Osteoblast (primary cell): ENCODE measurements around the gene CD52. TPM values are rescaled to one million over a fixed set of nuclear protein-coding genes. Genes with fewer than 3 reads are reported as not detected.

Experiments used
- DNase-seq: peaks from one replicate; pipeline ENCODE4 v3.0.0; 2011; ENCODE audit warnings: low spot score, mixed read lengths; ENCODE audit not compliant: insufficient read length; ENCODE audit errors: missing footprints
- H2AFZ ChIP-seq: 2 replicates; pipeline ENCODE4 v1.6.0; 2011; ENCODE audit warnings: mild to moderate bottlenecking, low read length
- H3K27ac ChIP-seq: 2 replicates; pipeline ENCODE4 v1.5.1; 2011; ENCODE audit warnings: mild to moderate bottlenecking, low read depth, low read length, moderate library complexity
- H3K27me3 ChIP-seq: 2 replicates; pipeline ENCODE4 v1.6.0; 2012; ENCODE audit warnings: mild to moderate bottlenecking, control low read depth, inconsistent platforms, low read length, moderate library complexity; ENCODE audit not compliant: insufficient read depth
- H3K36me3 ChIP-seq: 2 replicates; pipeline ENCODE4 v1.5.1; 2011; ENCODE audit warnings: mild to moderate bottlenecking, low read length, control low read depth, moderate library complexity; ENCODE audit not compliant: insufficient read depth
- H3K4me1 ChIP-seq: 2 replicates; pipeline ENCODE4 v1.5.1; 2011; ENCODE audit warnings: mild to moderate bottlenecking, low read length, control low read depth, moderate library complexity; ENCODE audit not compliant: insufficient read depth
- H3K4me2 ChIP-seq: 2 replicates; pipeline ENCODE4 v1.6.0; 2011; ENCODE audit warnings: mild to moderate bottlenecking, low read length; ENCODE audit not compliant: insufficient read depth
- H3K4me3 ChIP-seq: fragments of 200-600 bp; sonication (generic); 3 replicates; pipeline ENCODE4 v1.5.1; 2012; ENCODE audit warnings: mild to moderate bottlenecking, low read length, inconsistent platforms; ENCODE audit not compliant: insufficient read depth
- H3K79me2 ChIP-seq: 2 replicates; pipeline ENCODE4 v1.6.0; 2012; ENCODE audit warnings: mild to moderate bottlenecking, low read length, control low read depth, inconsistent platforms; ENCODE audit not compliant: insufficient read depth
- H3K9me3 ChIP-seq: 2 replicates; pipeline ENCODE4 v1.5.1; 2011; ENCODE audit warnings: low read depth, low read length, control low read depth
- H4K20me1 ChIP-seq: 2 replicates; pipeline ENCODE4 v1.6.0; 2012; ENCODE audit warnings: mild to moderate bottlenecking, low read length, control low read depth; ENCODE audit not compliant: insufficient read depth
- CTCF ChIP-seq: IDR thresholded peaks from 2 replicates; pipeline ENCODE4 v1.5.1; 2011; ENCODE audit warnings: mild to moderate bottlenecking, low read depth, low read length, moderate library complexity; ENCODE audit errors: extremely low read depth
- total RNA-seq: library from RNA; depleted of rRNA; stranded (reverse); fragments of >200 nt; gene quantifications from 2 replicates; pipeline ENCODE4 v1.2.3, GENCODE V29; 2012

Gene CD52
- total RNA-seq, 1 donor: not detected

DNA sequence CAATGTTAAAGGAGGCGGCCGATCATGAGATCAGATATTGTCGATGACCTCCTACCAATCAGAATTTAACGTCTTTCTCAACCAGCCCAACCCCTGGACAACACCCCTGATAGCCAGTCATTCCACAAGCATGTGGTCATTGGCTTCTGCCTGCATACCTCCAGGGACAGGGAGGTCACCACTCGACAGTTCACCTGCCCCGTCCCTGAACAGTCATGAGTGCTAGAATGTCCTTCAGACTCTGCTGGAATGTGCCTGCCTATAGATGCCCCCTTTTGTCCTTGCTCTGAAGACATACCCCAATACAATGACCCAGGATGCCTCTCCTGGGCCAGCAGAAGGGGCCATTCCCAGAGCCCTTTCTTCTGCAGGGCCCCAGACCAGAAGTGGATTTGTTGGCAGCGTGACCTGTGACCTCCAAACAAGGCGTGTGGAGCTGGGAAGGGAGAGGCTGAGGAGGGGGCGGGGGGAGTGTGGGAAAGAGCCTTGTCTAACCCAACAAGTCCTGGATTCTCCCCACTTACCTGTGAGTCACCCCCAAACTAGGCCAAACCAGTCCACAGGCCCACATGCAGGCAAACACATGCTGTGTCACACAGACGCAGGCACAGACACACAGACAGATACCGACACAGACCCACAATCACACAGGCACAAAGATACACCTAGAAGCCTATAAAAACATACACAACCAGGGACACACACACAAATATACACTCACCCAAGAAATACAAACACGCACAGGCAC, 34.0 kb downstream of the CD52 start:
- peaks cover 22% of the 10 kb centered on the region for H3K4me1 ChIP-seq

DNA sequence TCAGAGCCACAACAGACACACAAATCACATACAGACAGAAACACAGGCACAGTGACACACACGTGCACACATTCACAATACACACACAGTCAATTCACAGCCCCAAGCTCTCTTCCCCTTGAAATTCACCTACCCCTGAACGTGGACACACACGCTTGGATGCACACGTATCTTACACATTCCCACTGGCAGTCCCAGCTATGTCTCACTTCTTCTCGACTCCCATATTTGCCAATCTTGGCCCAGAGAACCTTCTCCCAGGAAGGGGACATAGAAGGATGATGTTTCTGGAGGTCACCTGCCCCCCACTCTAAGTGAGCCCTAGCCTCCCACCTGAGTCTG, 34.6 kb downstream of the CD52 start:
- no peak overlapping the region for H3K4me2 ChIP-seq
- H3K4me3 ChIP-seq: no peak overlapping the region
- H3K9me3 ChIP-seq: no peaks in the 10 kb centered on the region
- H2AFZ ChIP-seq: no peak overlapping the region
- H3K4me1 ChIP-seq: peaks cover 22% of the 10 kb centered on the region
- TF ChIP-seq CTCF: no peak
- H3K79me2 ChIP-seq: no peaks in the 10 kb centered on the region
- H3K27ac ChIP-seq: peak overlapping the region; percentile 45
- no peak for DNase-seq
- no peaks in the 10 kb centered on the region for H4K20me1 ChIP-seq
- H3K27me3 ChIP-seq: peaks cover 17% of the 10 kb centered on the region
- H3K36me3 ChIP-seq: no peaks in the 10 kb centered on the region

More for the DNA sequence above, 34.0 kb downstream of the CD52 start:
- H3K27me3 ChIP-seq: peaks cover 15% of the 10 kb centered on the region
- H3K27ac ChIP-seq: peak overlapping the region; percentile 48
- H3K4me3 ChIP-seq: no peak overlapping the region
- no peaks in the 10 kb centered on the region for H4K20me1 ChIP-seq
- H3K36me3 ChIP-seq: no peaks in the 10 kb centered on the region
- H3K4me2 ChIP-seq: no peak overlapping the region
- DNase-seq: peak; percentile 85
- H3K9me3 ChIP-seq: no peaks in the 10 kb centered on the region
- no peaks in the 10 kb centered on the region for H3K79me2 ChIP-seq
- no peak overlapping the region for H2AFZ ChIP-seq
- TF ChIP-seq CTCF: no peak

DNA sequence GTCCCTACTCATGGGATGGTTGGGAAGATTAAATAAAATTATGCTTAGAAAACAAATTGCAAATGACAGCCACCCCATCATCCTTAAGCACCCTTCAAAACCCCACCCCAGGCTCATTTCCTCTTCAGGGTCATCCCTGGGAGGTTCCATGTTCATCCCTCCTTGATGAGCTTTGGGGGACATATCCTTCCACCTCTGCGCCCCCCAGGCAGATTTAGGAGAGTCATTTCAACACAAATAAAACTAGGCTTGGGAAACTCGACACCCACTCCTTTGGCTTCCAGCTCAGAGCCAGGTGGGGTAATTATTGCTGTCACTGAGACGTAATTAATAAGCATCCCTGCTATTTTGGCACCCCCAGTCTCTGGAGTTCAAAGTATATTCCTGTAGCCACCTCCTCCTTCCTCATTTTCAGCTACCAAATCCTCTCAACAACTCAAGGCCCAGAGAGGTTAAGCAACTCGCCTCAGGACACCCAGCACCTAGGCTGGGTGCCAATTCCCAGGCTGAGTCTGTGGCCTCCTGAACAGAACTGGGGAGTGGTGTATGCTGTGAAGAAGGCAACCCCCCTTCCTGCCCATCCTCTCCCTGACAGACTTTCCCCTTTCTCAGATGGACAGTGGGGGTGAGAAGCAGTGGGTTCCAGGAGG, 35.6 kb downstream of the CD52 start:
- Histone ChIP-seq H3K4me2 (no peak overlapping the region), H3K27ac (no peak overlapping the region), H3K4me1 (peaks cover 22% of the 10 kb centered on the region), H3K36me3 (no peaks in the 10 kb centered on the region), H2AFZ (no peak overlapping the region), H3K27me3 (peaks cover 21% of the 10 kb centered on the region), H3K4me3 (no peak overlapping the region), H4K20me1 (no peaks in the 10 kb centered on the region), H3K79me2 (no peaks in the 10 kb centered on the region), H3K9me3 (no peaks in the 10 kb centered on the region)
- no peak for TF ChIP-seq CTCF
- DNase-seq: no peak

DNA sequence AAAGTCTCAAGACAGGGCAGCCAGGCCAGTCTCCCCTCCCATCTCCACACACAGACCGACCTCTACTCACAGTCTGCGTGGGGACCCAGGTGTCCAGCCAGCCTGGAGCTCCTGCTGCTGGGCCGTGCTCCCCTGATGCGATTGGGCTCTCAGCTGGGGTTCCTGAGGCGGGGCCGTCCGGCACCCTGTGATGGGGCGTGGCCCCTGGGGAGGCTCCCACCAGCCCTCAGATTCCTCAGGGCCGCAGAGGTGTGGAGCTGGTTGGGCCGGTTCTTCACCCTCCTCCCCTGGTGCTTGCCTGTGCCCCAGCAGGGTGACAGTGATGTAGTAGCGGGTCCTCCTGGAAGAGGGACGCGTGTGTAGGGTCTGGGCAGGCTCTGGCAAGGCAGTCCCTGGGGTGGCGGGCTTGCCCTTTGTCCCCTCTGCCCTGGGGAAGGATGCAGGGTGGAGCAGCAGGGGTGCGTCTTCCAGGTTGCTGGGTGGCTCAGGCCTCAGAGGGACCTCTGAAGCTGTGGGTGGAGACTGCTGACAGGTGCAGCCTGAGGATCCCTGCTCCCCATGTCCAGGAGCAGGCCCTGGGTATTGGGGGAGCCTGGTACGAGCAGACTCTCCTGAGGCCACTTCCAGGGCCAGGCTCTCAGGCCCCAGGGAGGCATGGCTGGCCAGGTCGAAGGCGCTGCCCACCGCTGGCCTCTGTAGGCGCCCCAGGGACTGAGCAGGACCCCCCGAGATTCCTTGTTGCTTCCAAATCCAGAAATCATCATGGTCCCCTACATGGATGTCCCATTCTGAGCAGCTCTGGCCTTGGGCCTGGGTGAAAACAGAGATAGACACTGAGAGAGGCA, 36.4 kb downstream of the CD52 start, which contains the start of gene CRYBG2:
Gene CRYBG2, minus strand, starts transcription at position 155 of the 845 bp plus-strand sequence. CDS start 7,473 bp downstream, outside the sequence.
- Histone ChIP-seq H3K27ac (no peak within 1 kb of the TSS), H3K36me3 (no peaks in the 10 kb centered on the region), H3K27me3 (peaks cover 30% of the 10 kb centered on the region), H3K4me2 (no peak within 1 kb of the TSS), H3K4me3 (no peak within 1 kb of the TSS), H3K79me2 (no peaks in the 10 kb centered on the region), H3K4me1 (peaks cover 21% of the 10 kb centered on the region), H3K9me3 (no peaks in the 10 kb centered on the region), H2AFZ (no peak within 1 kb of the TSS), H4K20me1 (no peaks in the 10 kb centered on the region)
- TF ChIP-seq CTCF: no peak
- peak; percentile 66 for DNase-seq
